Heart left ventricle (tissue), 16 donors: ENCODE results near the gene LARP4B. TPM values are rescaled to one million over a fixed set of nuclear protein-coding genes. Genes with fewer than 3 reads are reported as not detected.

ENCODE experiments used
- ATAC-seq, 4 donors: fragments of 200-7000 bp; cut with Tn5 transposase; one replicate each; pipeline ENCODE4 v1.9.1; 2020 to 2022; ENCODE audit warnings: moderate library complexity in 4 of 4, mild to moderate bottlenecking in 3 of 4, moderate number of reproducible peaks in 1 of 4
- DNase-seq, 5 donors: peaks; one replicate each; pipeline ENCODE4 v3.0.0-alpha.2; 2020
- H3K27ac ChIP-seq, 12 donors: fragments of 200-600 bp; sonication (generic) in 4 of 12; one replicate each; pipeline versions ENCODE4 v1.5.0 to v1.8.0; 2016 to 2022; ENCODE audit warnings: mild to moderate bottlenecking in 2 of 12
- H3K27me3 ChIP-seq, 9 donors: fragments of 200-600 bp; sonication (generic) in 2 of 9; one replicate each; pipeline versions ENCODE4 v1.5.1 to v1.8.0; 2016 to 2022; ENCODE audit warnings: mild to moderate bottlenecking in 3 of 9
- H3K36me3 ChIP-seq, 9 donors: fragments of 200-600 bp; sonication (generic) in 2 of 9; one replicate each; pipeline versions ENCODE4 v1.5.0 to v1.8.0; 2018 to 2022; ENCODE audit warnings: mild to moderate bottlenecking in 2 of 9
- H3K4me1 ChIP-seq, 12 donors: fragments of 200-600 bp; sonication (generic) in 4 of 12; one replicate each; pipeline versions ENCODE4 v1.5.0 to v1.8.0; 2016 to 2022; ENCODE audit warnings: mild to moderate bottlenecking in 3 of 12
- H3K4me3 ChIP-seq, 12 donors: fragments of 200-600 bp; sonication (generic) in 4 of 12; one replicate each; pipeline versions ENCODE4 v1.5.0 to v1.8.0; 2017 to 2022; ENCODE audit warnings: mild to moderate bottlenecking in 9 of 12, moderate library complexity in 4 of 12
- H3K9me3 ChIP-seq, 12 donors: fragments of 200-600 bp; sonication (generic) in 4 of 12; one replicate each; pipeline versions ENCODE4 v1.5.0 to v1.8.0; 2016 to 2022; ENCODE audit warnings: mild to moderate bottlenecking in 1 of 12
- CTCF ChIP-seq, 12 donors: fragments of 200-600 bp; sonication (generic) in 4 of 12; IDR thresholded peaks; one replicate each; pipeline versions ENCODE4 v1.5.0 to v1.8.0; 2018 to 2022; ENCODE audit warnings: antibody characterized with exemption in 12 of 12, mild to moderate bottlenecking in 5 of 12
- POLR2A ChIP-seq, 2 donors: fragments of 450-650 bp; IDR thresholded peaks; one replicate each; pipeline ENCODE4 v1.6.1; 2017; ENCODE audit warnings: antibody characterized with exemption in 2 of 2, mild to moderate bottlenecking in 2 of 2, moderate library complexity in 2 of 2
- WGBS, 4 donors: extraction: QIAGEN DNeasy Blood & Tissue Kit in 2 of 4; methylation state at CpG; one replicate each; pipeline versions ENCODE4 v1.1.5 to v1.1.7; 2013 to 2018; 5-methylcytosine and 5-hydroxymethylcytosine counted together
- intact Hi-C, 10 donors: fragments of 100-400 bp; cut with DNase I; formaldehyde crosslinking; loops; one replicate each; pipeline versions ENCODE4 v1.11.1 to v1.14.2; 2022
- polyA plus RNA-seq, 2 donors: library from polyadenylated mRNA; stranded (reverse); fragments of 200-250 nt; gene quantifications; one replicate each; pipeline ENCODE4 v1.2.3, GENCODE V29; 2013
- total RNA-seq, 9 donors: library from RNA; depleted of rRNA in 2 of 9; stranded (reverse); fragments of >200 nt in 2 of 9; fragmentation: NEBNext Ultra II Directional in 3 of 9; extraction: Animal tissue kit (Norgen Biotek cat#: 25700) in 3 of 9; gene quantifications; one replicate each; pipeline versions ENCODE4 v1.1.0 to v1.2.4, GENCODE V29; 2016 to 2023
- donor health status: ischemic (EF 13 %, LVEDD 7.1; RV severe dilation, severe dysfunction).
- donor health status: healthy with polysubstance abuse.
- donor health status: DM: no; HTN: yes; CAD: no.
- donor health status: DM: no; HTN: no; CAD: no.
- donor health status: ischemic (EF 25% LVEDD 6.9; RV normal size, moderate dysfunction).
- donor health status: ischemic (EF 25% LVEDD 5.7; RV mildly dilated, moderate dysfunction).
- donor health status: healthy.
- donor health status: DM: yes; HTN: yes; CAD: no.
- donor health status: ischemic (EF 35%, LVEDD 5.7; RV mildly dilated, moderate dysfunction).
- donor health status: nonischemic (EF 11% LVEDD 7.7; RV severe dilation, severe dysfunction).
- donor health status: DM: yes; HTN: yes; CAD: no.
- donor health status: PGD.
- donor health status: ischemic (EF 29% LVEDD 5.4; RV normal size, mild dysfunction).
- donor health status: nonischemic (EF 23%, LVEDD 6.1; RV moderate dilation, normal function).

Gene LARP4B
- total and polyA plus RNA-seq, 11 donors, result 20.1 to 81.1 (median 63.0) TPM

- DNase-seq (peak; percentile 27 to 72 (median 33)), ATAC-seq (no peak)
- peaks cover 0 to 12% (median 0%) of the 10 kb centered on the region in 9 donors for H3K36me3 ChIP-seq
- H3K4me3 ChIP-seq, result peak overlapping the region; percentile 43 to 96 (median 77)
- TF ChIP-seq CTCF (IDR thresholded peaks at IDR 0.05), result no peak
- TF ChIP-seq POLR2A (IDR thresholded peaks at IDR 0.05), result no peak
- no peaks in the 10 kb centered on the region for H3K9me3 ChIP-seq
- H3K4me1 ChIP-seq, result peaks cover 4 to 53% (median 42%) of the 10 kb centered on the region in 12 donors
- H3K27me3 ChIP-seq, result no peaks in the 10 kb centered on the region
- WGBS, 4 donors, result 0 to 1% (median 1%) methylated on average over 30 to 63 of the region's 63 CpGs
- H3K27ac ChIP-seq, result peak overlapping the region; percentile 67 to 99 (median 84)
- intact Hi-C loops, result loop anchor here in 8 of 10 donors (2.0 to 10.0 kb wide), 12 partner anchors 54 to 418 kb away; partner anchors contain the start of genes GTPBP4 (in 6 of the 8), DIP2C (in 2 of the 8), IDI1 (in 2 of the 8) and WDR37 (in 1 of the 8)
Observed at GRCh38 chr10:930625-931325, 730 bp downstream of the LARP4B start.

DNA sequence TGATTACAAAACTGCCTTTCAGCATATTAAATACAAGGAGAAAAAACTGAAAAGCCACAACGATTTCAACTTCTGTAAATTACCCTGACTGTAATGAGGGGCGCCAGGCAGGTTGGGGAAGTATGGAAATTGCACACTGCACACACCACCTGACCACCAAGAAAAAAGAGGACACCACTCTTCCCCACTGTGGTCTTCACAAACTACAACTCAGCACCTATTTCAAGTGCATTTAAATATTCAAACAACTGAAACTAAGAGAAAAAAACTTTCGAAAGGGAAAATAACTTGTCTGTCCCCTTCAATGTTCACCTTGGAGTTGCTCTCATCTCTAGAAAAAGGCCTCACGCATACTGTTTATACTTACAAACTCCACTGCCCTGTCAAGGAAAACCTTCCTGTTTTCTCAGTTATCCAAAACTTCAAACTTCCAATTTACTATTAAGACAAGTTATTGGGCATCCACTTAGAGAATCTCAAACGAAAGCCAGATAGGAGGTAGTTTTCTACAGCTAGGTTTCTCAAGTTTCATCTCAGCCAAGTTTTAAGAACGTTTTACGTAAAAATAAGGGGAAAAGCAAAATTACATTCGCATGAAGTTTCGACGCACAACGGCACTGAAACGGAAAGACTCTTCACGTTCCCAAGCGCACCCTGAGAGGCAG lies 1.4 kb downstream of the LARP4B start:
- intact Hi-C loops, result loop anchor here in 8 of 10 donors (2.0 to 10.0 kb wide), 13 partner anchors 55 to 418 kb away; partner anchors contain the start of genes GTPBP4 (in 6 of the 8), DIP2C (in 2 of the 8), IDI1 (in 2 of the 8) and WDR37 (in 1 of the 8)
- no peak for TF ChIP-seq CTCF (IDR thresholded peaks at IDR 0.05)
- DNase-seq, result no peak
- no peak for ATAC-seq
- WGBS, 4 donors, result 6 to 7% (median 7%) methylated on average over 14 of the region's 14 CpGs
- peaks cover 0 to 16% (median under 1%) of the 10 kb centered on the region in 9 donors for H3K36me3 ChIP-seq
- H3K9me3 ChIP-seq, result no peaks in the 10 kb centered on the region
- H3K4me1 ChIP-seq, result peaks cover 4 to 57% (median 44%) of the 10 kb centered on the region in 12 donors
- H3K27ac ChIP-seq, result peak overlapping the region in 11 of 12 donors; percentile 67 to 99 (median 85)
- no peaks in the 10 kb centered on the region for H3K27me3 ChIP-seq
- peak overlapping the region; percentile 43 to 96 (median 77) for H3K4me3 ChIP-seq

- Histone ChIP-seq H3K9me3 (no peaks in the 10 kb centered on the region), H3K27ac (no peak overlapping the region), H3K4me1 (peaks cover 4 to 65% (median 47%) of the 10 kb centered on the region in 12 donors), H3K27me3 (no peaks in the 10 kb centered on the region), H3K4me3 (no peak overlapping the region), H3K36me3 (peaks cover 0 to 26% (median 3%) of the 10 kb centered on the region in 9 donors)
- no peak for TF ChIP-seq POLR2A (IDR thresholded peaks at IDR 0.05)
- no peak for TF ChIP-seq CTCF (IDR thresholded peaks at IDR 0.05)
- 33 to 44% (median 41%) methylated on average over 2 of the region's 2 CpGs for WGBS, 4 donors
- intact Hi-C loops, result loop anchor here in 2 of 10 donors (5.0 to 10.0 kb wide), 2 partner anchors 55 to 112 kb away; no protein-coding TSS in a partner anchor
- DNase-seq (no peak), ATAC-seq (no peak)
Observed at GRCh38 chr10:927131-927530, 4.4 kb downstream of the LARP4B start.
